NCI-H2107 treated with DMSO at 0.1 percent for 48 hours (cell line): ENCODE measurements around the gene C4BPB.

Experiments used
- DNase-seq: peaks from one replicate; lab custom pipeline; 2025; ENCODE audit not compliant: unreplicated experiment; lab: John Stamatoyannopoulos, UW

The C4BPB gene

GRCh38 chr1:207059881-207060280 lies 28.8 kb upstream of the C4BPB start:
- no peak for DNase-seq

GRCh38 chr1:207060596-207060995 lies 28.1 kb upstream of the C4BPB start:
- no peak for DNase-seq

- no peak for DNase-seq
Observed at GRCh38 chr1:207062058-207062457, 26.6 kb upstream of the C4BPB start.

GRCh38 chr1:207063014-207063413 lies 25.6 kb upstream of the C4BPB start:
- no peak for DNase-seq

GRCh38 chr1:207064561-207064960 lies 24.1 kb upstream of the C4BPB start:
- no peak for DNase-seq

GRCh38 chr1:207067185-207067584 lies 21.5 kb upstream of the C4BPB start:
- DNase-seq: no peak

GRCh38 chr1:207067665-207068064 lies 21.0 kb upstream of the C4BPB start:
- DNase-seq: no peak

- no peak for DNase-seq
Observed at GRCh38 chr1:207069061-207069460, 19.6 kb upstream of the C4BPB start.

GRCh38 chr1:207069858-207070506 lies 18.7 kb upstream of the C4BPB start:
- no peak for DNase-seq

GRCh38 chr1:207070811-207071210 lies 17.8 kb upstream of the C4BPB start:
- no peak for DNase-seq

- no peak for DNase-seq
Observed at GRCh38 chr1:207071426-207071825, 17.2 kb upstream of the C4BPB start.

- DNase-seq: no peak
Observed at GRCh38 chr1:207072233-207072632, 16.4 kb upstream of the C4BPB start.

- DNase-seq: no peak
Observed at GRCh38 chr1:207073906-207074820, 14.5 kb upstream of the C4BPB start.

- no peak for DNase-seq
Observed at GRCh38 chr1:207076181-207076955, 12.3 kb upstream of the C4BPB start.

- DNase-seq: no peak
Observed at GRCh38 chr1:207077012-207077411, 11.6 kb upstream of the C4BPB start.

- DNase-seq: peak; percentile 89
Observed at GRCh38 chr1:207077470-207078377, 10.9 kb upstream of the C4BPB start.

GRCh38 chr1:207078578-207079132 lies 10.0 kb upstream of the C4BPB start:
- no peak for DNase-seq

- no peak for DNase-seq
Observed at GRCh38 chr1:207079706-207080241, 8.9 kb upstream of the C4BPB start.

GRCh38 chr1:207081088-207081487 lies 7.6 kb upstream of the C4BPB start:
- no peak for DNase-seq

GRCh38 chr1:207081806-207082205 lies 6.9 kb upstream of the C4BPB start:
- no peak for DNase-seq
